Brain microvascular endothelial cell (primary cell): Measurements from ENCODE around the gene NKX6-1.

ENCODE experiments used
- DNase-seq: peaks from one replicate; pipeline ENCODE4 v3.0.0-alpha.2; 2020
- H3K27ac ChIP-seq: fragments of 250-450 bp; sonication (Bioruptor Pico); 2 replicates; pipeline ENCODE4 v1.5.1; 2020; ENCODE audit warnings: mild to moderate bottlenecking, moderate library complexity
- H3K27me3 ChIP-seq: fragments of 250-450 bp; sonication (Bioruptor Pico); replicated peaks from 2 replicates; pipeline ENCODE4 v1.5.1; 2020; ENCODE audit warnings: mild to moderate bottlenecking
- H3K36me3 ChIP-seq: fragments of 250-450 bp; sonication (Bioruptor Pico); replicated peaks from 2 replicates; pipeline ENCODE4 v1.5.1; 2020; ENCODE audit warnings: mild to moderate bottlenecking
- H3K4me3 ChIP-seq: 2 replicates; pipeline ENCODE4 v1.5.1; 2011; ENCODE audit warnings: low read depth, mild to moderate bottlenecking, control low read depth, low read length, moderate library complexity
- in situ Hi-C: cut with HindIII; loops from 2 replicates; pipeline ENCODE4 v1.10.0; 2017; ENCODE audit warnings: low sequenced_read_pairs, low pct_ligation_motif_present
- TF ChIP-seq, protein P1 (sequence below): IDR thresholded peaks from 2 replicates; pipeline ENCODE4 v1.5.1; 2011; ENCODE audit warnings: low read depth, mild to moderate bottlenecking, moderate library complexity, low read length, control low read depth, inconsistent platforms; ENCODE audit errors: missing control alignments

Gene NKX6-1

DNA sequence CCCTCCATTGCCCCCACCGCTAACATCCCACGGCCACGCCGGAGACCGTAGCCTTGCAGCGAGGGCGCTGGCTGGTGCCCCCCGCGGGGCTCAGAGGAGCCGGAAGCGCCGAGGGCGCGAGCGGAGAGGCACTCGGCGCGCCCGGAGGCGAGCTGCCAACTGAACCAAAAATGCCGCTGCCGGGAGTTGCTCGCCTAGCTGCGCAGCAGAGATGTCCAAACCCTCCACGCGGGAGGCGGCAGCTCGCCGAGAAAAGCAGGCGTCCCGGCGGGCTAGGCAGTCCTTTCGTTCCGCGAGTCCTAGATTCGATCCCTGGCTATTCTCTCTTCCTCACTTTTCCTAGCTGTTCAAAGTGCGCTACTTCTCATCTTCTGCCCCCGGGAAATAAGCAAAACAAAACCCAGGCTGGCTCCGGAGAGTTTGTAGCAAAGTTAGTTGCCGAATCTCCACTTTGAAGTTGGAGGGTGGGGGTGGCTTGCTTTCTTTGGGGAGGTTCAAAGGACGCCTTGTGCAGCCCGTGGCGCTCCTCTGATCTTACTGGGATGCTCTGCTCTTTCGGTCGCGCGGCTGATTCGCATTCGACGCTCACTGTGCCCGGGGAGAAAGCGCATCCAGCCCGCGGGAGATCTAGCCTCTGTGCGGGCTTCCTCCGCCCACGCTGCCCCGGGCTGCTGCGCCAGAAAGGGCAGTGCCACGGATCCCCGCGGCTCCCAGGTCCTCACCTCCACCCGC lies 723 bp downstream of the NKX6-1 start:
- TF ChIP-seq, protein P1, sequence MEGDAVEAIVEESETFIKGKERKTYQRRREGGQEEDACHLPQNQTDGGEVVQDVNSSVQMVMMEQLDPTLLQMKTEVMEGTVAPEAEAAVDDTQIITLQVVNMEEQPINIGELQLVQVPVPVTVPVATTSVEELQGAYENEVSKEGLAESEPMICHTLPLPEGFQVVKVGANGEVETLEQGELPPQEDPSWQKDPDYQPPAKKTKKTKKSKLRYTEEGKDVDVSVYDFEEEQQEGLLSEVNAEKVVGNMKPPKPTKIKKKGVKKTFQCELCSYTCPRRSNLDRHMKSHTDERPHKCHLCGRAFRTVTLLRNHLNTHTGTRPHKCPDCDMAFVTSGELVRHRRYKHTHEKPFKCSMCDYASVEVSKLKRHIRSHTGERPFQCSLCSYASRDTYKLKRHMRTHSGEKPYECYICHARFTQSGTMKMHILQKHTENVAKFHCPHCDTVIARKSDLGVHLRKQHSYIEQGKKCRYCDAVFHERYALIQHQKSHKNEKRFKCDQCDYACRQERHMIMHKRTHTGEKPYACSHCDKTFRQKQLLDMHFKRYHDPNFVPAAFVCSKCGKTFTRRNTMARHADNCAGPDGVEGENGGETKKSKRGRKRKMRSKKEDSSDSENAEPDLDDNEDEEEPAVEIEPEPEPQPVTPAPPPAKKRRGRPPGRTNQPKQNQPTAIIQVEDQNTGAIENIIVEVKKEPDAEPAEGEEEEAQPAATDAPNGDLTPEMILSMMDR: no peak

DNA sequence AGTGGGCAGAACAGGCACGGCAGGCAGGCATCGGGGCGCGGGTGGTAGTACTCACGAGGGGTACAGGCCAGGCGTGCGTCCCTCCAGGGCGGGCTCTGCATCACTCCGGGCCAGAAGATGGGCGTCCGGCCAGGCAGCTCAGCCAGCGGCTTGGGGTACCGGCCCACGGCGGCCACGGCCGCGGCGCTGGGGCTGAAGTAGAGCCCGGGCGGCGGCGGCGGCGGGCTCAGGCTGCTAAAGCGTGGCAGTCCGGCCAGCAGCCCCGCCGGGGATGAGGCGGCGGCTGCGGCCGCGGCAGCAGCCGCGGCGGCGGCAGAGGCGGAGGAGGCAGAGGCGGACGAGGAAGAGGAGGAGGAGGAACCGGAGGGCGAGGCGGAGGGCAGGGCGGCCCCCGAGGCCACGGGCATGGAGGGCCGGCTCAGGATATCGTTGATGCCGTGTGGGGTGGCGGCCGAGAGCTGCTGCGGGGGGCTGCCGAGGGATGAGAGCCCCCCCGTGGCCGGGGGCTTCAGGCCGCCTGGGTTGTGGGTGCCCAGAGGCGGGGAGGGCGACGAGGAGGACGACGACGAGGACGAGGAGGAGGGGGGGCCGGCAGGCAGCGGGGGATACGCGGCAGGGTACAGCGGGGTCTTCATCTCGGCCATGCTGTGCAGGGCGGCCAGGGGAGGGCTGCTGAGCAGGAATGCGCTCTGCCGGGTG lies 1.4 kb downstream of the NKX6-1 start:
- in situ Hi-C loops: no loop called here
- TF ChIP-seq, protein P1: no peak
- Histone ChIP-seq H3K36me3 (no peaks in the 10 kb centered on the region), H3K27me3 (peaks cover 27% of the 10 kb centered on the region), H3K4me3 (peak overlapping the region; percentile 68), H3K27ac (no peak overlapping the region)
- no peak for DNase-seq

More for the DNA sequence above, 723 bp downstream of the NKX6-1 start:
- no peaks in the 10 kb centered on the region for H3K36me3 ChIP-seq
- no peak overlapping the region for H3K27ac ChIP-seq
- H3K27me3 ChIP-seq: peaks cover 34% of the 10 kb centered on the region
- in situ Hi-C loops: no loop called here
- no peak for DNase-seq
- peak overlapping the region; percentile 68 for H3K4me3 ChIP-seq

DNA sequence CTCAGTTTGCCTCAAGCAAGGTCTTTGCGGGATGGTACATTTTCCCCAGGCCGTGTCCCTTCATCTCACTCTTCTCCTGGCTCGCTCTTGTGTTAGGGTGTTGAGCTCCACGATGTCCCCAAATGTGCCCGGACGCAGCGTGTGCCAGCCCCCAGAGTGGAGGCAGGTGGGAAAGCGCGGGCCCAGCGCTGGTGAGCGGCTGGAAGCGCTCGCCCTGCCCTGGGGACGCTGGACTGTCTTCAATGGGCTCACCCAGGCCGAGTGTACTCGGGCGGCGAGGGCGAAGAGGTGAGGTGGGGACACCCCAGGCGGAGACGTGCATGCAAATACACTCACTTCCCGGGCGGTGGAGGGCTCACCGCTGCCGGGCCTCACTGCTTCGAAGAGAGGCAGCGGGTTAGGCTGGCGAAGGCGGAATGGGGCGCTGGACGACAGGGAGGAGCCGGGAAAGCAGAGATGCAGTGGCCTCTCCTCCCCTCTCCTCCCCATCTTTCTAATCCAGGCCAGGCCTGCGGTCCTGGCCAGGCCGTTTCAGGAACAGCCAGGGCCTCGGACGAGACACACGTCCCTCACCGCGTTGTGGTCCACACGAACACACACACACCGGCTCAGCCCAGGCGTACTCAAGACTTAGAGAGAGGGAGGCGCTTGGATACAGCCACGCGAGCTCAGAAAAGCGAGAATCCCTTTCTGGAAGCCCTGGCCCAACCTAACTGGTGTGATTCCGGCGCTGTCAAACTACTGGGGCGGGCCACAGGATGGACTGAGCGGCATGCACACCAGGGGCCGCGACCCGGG lies 2.2 kb downstream of the NKX6-1 start:
- Histone ChIP-seq H3K27me3 (peaks cover 21% of the 10 kb centered on the region), H3K27ac (no peak overlapping the region), H3K4me3 (peak overlapping the region; percentile 68), H3K36me3 (no peaks in the 10 kb centered on the region)
- no peak for DNase-seq
- in situ Hi-C loops: no loop called here
- TF ChIP-seq, protein P1: no peak

DNA sequence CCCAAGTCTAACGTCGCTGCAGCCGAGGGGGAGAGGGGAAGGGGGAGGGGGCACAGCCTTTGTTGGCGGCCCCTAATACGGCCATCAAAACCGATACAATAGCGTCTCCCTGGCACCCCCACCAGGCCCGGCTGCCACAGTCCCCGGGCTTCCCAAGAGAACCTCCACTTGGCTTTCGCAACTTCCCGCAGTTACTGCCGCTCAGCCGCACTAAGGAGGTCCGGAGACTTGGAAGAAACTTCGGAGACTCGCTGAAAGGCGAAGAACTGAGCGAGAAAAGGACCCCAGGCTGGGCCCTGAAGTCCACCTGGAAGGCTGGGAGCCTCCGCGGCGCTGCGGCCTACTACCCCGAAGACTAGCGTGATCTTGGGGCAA lies 2.8 kb downstream of the NKX6-1 start:
- peaks cover 15% of the 10 kb centered on the region for H3K27me3 ChIP-seq
- no peak overlapping the region for H3K27ac ChIP-seq
- in situ Hi-C loops: no loop called here
- TF ChIP-seq, protein P1: no peak
- DNase-seq: no peak
- peak overlapping the region; percentile 68 for H3K4me3 ChIP-seq
- no peaks in the 10 kb centered on the region for H3K36me3 ChIP-seq

DNA sequence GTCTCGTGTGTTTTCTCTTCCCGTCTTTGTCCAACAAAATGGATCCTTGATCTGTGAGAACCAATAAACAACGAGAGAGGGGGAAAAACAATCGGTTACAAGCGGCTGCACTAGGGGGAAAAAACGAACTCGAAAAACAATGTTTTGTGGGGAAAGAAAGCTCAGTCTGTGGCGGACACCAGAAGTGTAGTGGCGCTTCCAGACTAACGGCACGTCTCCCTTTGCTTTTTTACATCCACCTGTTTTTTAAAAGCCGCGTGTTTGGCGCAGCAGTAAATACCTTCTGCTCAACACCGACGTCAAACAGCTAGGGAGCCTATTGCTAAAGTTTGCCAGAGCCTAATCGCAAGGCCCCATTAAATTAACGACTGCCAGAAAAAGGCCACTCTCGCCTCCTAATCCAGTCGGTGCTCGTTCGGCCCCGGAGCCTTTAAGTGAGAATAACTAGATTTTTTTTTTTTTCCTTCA lies 3.3 kb downstream of the NKX6-1 start:
- H3K27me3 ChIP-seq: peaks cover 10% of the 10 kb centered on the region

More for the DNA sequence above, 3.3 kb downstream of the NKX6-1 start:
- TF ChIP-seq, protein P1: no peak
- Histone ChIP-seq H3K27ac (no peak overlapping the region), H3K4me3 (peak overlapping the region; percentile 68), H3K36me3 (no peaks in the 10 kb centered on the region)
- no peak for DNase-seq
- in situ Hi-C loops: no loop called here
